ENCODE results near the gene MOGAT3.

Gene MOGAT3

DNA sequence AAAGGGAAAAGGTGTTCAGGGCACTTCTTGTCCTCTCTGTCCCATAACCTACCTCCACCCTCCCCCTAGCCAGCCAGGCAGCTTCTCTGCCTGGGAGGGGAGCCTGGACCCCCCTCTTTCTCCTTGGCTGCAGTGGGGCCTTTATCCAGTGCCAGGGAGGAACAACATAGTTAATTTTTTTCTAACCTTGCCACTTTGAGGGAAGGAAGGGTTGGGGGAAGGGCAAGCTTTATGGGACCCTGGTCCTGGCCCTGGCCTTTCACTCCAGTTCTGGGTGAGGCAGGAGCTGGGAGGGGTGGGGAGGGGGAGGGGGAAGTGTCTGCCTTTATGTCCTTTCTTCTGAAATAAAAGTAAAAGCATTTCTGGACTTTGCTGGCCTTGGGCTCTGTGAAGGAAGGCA lies 39.9 kb downstream of the MOGAT3 start:
- DNase-seq (ENCODE audit: low read depth, low spot score): no peak

DNA sequence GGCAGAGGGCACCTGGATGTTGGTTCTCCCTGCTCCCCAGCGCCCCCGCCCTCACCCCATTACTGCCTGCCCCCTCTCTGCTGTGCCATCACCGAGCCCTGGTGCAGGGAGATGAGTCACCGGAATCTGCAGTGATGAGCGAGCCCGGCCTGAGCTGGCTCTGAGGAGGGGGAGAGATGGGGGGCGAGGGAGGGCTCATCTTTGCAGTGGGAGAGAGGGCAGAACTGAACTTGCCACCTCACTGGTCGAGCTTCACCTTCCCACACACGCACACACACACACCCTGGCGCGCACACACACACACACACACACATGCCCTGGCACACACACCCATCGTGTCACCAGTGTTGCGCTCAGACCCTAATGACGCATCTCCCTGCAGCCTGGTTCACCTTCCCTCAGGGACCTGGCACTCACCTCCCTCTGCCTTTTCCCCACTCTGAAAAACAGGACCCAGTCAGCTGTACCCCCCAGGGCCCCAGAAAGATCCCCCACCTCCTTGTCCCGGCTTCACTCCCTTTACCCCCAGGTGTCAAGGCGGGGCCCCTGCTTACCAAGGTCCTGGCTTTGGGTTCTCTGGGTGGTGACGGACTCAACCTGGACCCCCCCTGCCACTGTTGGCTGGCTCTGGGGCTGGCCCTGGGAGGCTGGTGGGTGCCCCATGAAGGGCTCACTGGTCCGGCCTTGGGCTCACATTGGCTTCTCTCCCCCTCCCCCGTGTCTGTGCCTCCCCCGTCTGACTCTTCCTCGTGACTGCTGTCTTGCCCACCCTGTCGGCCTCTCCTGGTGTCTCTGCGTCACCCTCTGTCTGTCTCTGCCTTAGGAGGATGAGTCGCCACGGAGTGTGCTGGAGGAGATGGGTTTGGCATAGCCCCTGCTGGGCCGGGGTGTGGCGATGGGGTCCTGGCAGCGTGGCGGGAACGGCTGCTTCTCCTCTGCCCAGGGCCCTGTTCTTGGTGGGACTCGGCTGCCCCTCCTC lies 40.9 kb downstream of the MOGAT3 start:
- DNase-seq (ENCODE audit: low read depth, low spot score): peak; percentile 58

DNA sequence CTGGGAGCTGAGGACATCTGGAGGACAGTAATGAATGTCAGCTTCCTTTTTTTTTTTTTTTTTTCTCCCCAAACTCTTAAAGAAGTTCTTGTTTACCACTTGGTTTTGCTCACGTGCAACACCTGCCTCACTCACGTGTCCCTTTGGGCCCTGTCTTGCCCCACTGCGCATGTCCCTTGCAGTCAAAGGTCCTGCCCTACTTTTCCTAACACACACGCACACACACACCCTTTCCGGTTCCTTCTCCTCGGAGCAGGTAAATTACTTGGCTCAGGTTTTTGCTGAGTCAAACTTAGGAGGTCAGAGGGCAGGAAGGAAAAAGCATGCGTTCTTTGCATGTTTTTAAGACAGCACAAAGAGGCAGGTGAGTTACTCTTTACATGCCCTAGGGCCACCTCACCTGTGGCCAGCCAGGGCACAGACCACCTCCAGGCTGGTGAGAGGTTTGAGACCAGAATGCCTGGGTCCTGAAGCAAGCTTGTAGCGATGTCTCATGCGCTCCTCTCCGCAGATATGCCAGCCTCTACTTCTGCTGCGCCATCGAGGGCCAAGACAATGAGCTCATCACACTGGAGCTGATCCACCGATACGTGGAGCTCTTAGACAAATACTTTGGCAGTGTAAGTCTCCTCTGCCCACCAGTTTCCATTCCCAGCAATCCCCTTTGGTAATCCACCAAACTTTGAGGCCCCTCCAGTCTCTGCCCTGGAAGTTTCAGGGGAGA lies 43.8 kb downstream of the MOGAT3 start:
- DNase-seq (ENCODE audit: low read depth, low spot score): no peak

DNA sequence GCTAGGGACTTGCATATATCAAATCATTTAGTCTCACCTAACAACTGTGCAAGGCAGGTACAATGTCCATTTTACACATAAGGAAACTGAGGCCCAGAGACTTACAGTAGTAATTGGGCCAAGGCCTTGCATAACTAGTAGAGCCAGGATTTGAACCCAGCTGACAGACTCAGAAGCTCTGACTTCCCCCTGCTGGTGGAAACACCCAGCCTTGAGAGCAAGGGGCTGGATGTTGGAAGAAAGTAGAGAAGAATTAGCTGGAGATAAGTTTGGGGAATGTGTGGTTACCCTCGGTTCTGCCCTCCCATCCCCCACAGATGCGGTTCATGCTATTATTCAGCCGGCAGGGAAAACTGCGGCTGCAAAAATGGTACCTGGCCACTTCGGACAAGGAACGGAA lies 44.6 kb downstream of the MOGAT3 start:
- no peak for DNase-seq (ENCODE audit: low read depth, low spot score)

- no peak for DNase-seq (ENCODE audit: low read depth, low spot score)
Measured at GRCh38 chr7:101155303-101155702, 45.5 kb downstream of the MOGAT3 start.

- DNase-seq (ENCODE audit: low read depth, low spot score): no peak
Measured at GRCh38 chr7:101154693-101155102, 46.1 kb downstream of the MOGAT3 start.

DNA sequence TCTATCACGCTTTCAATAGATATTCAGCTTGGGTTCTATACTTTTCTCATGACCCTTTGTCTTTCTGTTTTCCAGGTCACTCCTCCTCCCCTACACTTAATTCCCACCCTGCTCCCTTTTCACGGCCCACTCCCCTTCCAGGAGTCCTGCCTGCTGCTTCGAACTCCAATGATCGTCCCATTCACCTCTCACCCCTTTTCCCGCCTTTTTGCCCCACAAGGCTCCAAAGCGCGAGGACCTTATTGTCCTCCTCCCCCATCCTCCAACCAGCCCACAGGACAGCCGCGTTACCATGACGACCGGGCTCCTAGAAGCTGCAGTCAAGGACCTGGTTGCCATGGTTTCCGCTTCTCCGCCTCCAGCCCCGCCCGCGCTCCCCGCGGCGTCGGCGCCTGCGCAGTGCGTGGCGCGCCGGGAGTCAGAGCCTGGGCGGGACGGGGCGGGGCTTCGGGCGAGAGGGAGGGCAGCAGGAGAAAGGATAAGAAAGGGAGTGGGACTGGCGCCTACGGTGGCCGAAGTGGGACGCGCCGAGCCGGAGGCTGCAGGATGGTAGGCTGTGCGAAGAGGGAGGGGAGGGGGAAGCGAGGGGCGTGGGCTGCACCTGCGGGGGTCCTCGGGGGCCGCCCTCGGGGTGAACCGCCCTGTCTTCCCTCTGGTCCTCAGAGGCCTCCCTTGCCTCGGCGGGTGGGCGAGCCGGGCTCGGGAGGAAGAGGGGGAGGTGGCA lies 46.7 kb downstream of the MOGAT3 start, which contains the start of gene AP1S1:
AP1S1 (plus strand) TSS at position 508 of the 724 bp plus-strand sequence; CDS start at position 547, 39 bp downstream.
- DNase-seq (ENCODE audit: low read depth, low spot score): peak; percentile 98

- no peak for DNase-seq (ENCODE audit: low read depth, low spot score)
Measured at GRCh38 chr7:101151908-101152651, 48.8 kb downstream of the MOGAT3 start.

Measured in astrocyte of the hippocampus (primary cell).